Effector memory CD4-positive, alpha-beta T cell (primary cell): Measurements from ENCODE around the gene GNL2.

Experiments
- DNase-seq, 3 donors: peaks; one replicate each; pipeline ENCODE4 v3.0.0-alpha.2; 2020
- H3K27ac ChIP-seq: 2 replicates; pipeline ENCODE4 v1.7.0; 2013; ENCODE audit warnings: mild to moderate bottlenecking, low read length, moderate library complexity; ENCODE audit not compliant: insufficient read depth, poor library complexity, severe bottlenecking
- H3K27me3 ChIP-seq: replicated peaks from 2 replicates; pipeline ENCODE4 v1.7.0; 2013; ENCODE audit warnings: mild to moderate bottlenecking, low read length; ENCODE audit not compliant: insufficient read depth, control insufficient read depth, poor library complexity, severe bottlenecking
- H3K36me3 ChIP-seq: 2 replicates; pipeline ENCODE4 v1.7.0; 2013; ENCODE audit warnings: mild to moderate bottlenecking, low read length, moderate library complexity; ENCODE audit not compliant: control insufficient read depth, insufficient read depth
- H3K4me1 ChIP-seq: 2 replicates; pipeline ENCODE4 v1.7.0; 2013; ENCODE audit warnings: low read length, mild to moderate bottlenecking; ENCODE audit not compliant: control insufficient read depth, insufficient read depth, poor library complexity, severe bottlenecking
- H3K4me3 ChIP-seq: 2 replicates; pipeline ENCODE4 v1.7.0; 2013; ENCODE audit warnings: low read length, low read depth, mild to moderate bottlenecking; ENCODE audit not compliant: insufficient read depth, poor library complexity, severe bottlenecking
- H3K9me3 ChIP-seq: 2 replicates; pipeline ENCODE4 v1.7.0; 2013; ENCODE audit warnings: mild to moderate bottlenecking, low read length, moderate library complexity; ENCODE audit not compliant: control insufficient read depth

Gene GNL2

DNA sequence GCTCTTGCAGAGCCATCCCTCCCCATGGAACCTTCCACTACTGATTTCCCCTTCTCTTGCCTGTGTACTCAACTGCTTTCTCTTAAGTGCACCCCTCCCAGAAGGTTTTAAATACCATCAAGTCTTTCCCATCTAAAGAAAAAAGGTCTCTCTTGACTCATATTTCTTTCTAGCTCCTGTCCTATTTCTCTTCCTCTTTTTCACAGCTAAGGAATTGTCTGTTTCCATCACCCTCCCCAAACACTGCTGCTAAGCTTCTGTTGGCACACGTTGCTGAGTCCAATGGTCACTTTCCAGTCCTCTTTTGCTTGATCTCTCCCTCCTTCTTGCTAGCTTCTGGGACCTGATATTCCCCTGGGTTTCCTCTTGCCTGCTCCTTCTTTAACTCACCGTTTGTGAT lies 13.3 kb upstream of the GNL2 start:
- no peak overlapping the region for H3K27ac ChIP-seq
- H3K36me3 ChIP-seq = no peaks in the 10 kb centered on the region
- no peaks in the 10 kb centered on the region for H3K27me3 ChIP-seq
- no peak overlapping the region for H3K4me3 ChIP-seq
- no peaks in the 10 kb centered on the region for H3K4me1 ChIP-seq
- no peaks in the 10 kb centered on the region for H3K9me3 ChIP-seq
- no peak for DNase-seq

DNA sequence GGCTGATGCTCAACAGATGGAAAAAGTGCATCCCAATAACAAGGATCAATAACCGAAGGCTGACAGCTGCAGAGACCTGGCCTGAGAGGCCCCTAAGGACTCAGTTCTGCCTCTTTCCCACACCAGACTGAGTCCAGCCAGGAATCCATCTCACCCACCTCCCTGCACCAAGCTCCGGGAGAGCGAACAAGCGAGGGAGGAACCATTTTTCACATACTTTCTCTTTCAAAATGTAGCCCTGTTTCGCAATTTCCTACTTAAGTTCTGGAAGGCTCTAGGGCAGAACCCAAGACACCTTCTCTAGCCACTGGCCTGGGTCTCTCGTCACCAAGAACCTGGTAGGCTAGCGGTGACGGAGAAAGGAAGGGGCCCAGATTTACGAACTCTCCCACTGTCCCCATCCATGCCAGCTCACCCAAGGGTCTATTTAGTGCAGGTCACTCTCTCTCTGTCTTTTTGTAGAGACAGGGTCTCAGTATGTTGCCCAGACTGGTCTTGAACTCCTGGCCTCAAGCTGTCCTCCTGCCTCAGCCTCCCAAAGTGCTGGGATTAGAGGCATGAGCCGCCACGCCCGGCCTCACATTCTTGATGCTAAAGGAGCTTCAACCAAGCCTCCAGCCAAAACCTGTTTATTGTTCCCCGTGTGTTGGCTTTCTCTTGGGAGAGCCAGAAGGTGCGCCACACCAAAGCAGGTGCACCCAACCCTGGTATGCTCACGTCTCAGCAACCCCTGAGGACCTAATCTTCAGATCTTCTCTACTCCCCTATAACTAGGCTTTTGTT lies 10.9 kb upstream of the GNL2 start:
- Histone ChIP-seq H3K4me3 (no peak overlapping the region), H3K36me3 (no peaks in the 10 kb centered on the region), H3K27ac (no peak overlapping the region), H3K27me3 (peaks cover 4% of the 10 kb centered on the region), H3K9me3 (no peaks in the 10 kb centered on the region), H3K4me1 (no peaks in the 10 kb centered on the region)
- no peak for DNase-seq

DNA sequence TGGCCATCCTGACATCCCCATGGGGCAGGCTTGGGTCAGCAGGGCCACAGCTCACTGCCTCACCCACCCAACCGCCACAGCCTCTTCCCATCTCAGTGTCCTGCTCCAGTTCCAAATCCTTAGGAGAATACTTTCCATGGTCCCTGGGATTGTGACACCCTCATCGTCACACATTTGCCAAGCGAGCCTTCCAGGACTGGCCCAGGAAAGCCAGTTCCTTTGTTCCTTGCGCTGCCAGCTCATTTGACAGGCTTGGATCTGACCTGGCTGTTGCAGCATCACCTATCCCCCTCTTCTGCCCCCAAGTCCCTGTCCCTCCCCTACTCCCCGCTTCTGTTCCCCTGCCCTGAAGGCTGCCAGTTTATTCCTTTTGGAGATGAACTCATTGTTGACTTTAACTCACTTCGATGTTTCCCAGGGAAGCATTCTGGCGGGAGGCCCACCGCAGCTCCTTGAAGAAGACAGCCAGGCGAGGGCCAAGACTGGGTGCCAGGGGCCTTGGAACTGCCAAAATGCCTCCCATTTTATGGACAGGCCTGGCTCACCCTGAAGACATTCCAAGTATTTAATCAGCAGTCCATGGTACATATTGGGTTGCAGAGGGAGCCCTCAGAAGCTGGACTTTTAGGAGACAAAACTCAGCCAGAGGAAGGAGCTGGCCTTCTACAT lies 10.2 kb upstream of the GNL2 start:
- Histone ChIP-seq H3K4me1 (no peaks in the 10 kb centered on the region), H3K9me3 (no peaks in the 10 kb centered on the region), H3K4me3 (no peak overlapping the region), H3K27ac (no peak overlapping the region), H3K36me3 (no peaks in the 10 kb centered on the region), H3K27me3 (peaks cover 4% of the 10 kb centered on the region)
- no peak for DNase-seq

DNA sequence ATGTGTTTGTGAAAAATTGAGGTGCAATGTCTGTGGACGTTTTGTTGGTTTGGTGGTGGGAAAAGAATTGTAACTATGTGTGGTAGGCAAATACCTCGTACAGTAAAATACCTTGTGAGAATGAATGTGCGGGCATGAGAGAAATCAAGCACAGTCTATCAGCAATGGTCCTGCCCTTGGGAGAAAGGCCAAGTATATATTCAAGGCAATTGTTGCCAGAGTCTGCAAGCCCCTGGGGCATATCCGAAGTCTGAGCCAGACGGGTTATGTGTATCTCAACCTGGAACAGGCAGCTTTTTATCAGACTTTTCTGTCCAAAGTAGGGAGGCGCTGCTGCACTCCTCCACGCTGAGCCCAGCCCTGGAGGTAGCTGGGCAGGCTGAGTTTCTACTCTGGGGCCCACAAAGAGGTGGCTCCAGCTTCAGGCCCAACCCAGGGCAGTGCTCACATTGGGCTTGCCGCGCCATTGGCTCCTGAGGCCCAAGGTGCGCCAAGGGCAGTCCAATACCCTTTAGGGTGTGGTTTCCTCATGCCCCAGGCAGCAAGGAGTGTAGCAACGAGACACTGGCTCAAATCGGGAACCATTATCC lies 9.4 kb upstream of the GNL2 start:
- no peak for DNase-seq
- Histone ChIP-seq H3K27ac (no peak overlapping the region), H3K36me3 (no peaks in the 10 kb centered on the region), H3K4me3 (no peak overlapping the region), H3K9me3 (no peaks in the 10 kb centered on the region), H3K27me3 (peaks cover 4% of the 10 kb centered on the region), H3K4me1 (no peaks in the 10 kb centered on the region)

DNA sequence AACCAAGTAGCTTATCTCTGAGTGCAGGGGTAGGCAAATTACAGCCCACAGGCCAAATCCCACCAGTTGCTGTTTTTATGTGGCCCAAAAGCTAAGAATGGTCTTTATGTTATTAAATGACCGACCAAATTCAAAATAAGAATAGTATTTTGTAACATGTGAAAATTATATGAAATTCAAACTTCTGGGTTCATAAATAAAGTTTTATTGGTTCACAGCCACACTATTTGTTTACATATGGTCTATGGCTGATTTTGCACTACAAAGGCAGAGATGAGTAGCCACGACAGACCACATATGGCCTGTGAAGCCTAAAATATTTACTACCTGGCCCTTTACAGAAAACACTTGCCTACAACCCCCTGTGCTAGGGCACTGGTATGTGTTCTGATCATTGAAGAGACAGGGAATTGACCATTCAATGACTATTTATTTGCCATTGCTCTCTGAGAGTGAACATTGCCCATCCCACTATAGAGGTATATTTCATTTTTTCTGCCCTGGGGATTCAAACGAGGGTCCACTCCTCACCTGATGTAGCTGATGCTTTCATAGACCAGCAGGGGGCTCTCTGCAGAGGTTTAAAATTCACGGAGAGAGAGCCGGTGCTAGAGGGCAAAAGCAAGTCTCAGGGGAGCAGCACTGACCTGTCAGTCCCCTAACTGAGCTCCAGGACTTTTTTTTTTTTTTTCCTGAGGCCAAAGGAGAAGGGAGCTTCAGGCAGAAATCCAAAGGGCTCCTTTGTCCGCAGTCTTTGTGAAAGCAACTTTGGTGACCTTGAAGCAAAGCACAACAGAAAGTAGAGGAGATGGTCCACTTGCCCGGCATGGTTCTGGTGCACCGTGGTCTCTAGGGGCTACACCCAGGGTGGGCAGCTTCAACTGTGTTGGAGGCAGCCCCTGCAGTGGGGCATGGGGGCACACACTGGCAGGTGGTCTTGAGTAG lies 7.3 kb upstream of the GNL2 start:
- Histone ChIP-seq H3K27ac (no peak overlapping the region), H3K9me3 (no peaks in the 10 kb centered on the region), H3K27me3 (peaks cover 4% of the 10 kb centered on the region), H3K4me1 (no peaks in the 10 kb centered on the region), H3K4me3 (no peak overlapping the region), H3K36me3 (no peaks in the 10 kb centered on the region)
- peak in 2 of 3 donors; percentile 6 to 32 for DNase-seq

DNA sequence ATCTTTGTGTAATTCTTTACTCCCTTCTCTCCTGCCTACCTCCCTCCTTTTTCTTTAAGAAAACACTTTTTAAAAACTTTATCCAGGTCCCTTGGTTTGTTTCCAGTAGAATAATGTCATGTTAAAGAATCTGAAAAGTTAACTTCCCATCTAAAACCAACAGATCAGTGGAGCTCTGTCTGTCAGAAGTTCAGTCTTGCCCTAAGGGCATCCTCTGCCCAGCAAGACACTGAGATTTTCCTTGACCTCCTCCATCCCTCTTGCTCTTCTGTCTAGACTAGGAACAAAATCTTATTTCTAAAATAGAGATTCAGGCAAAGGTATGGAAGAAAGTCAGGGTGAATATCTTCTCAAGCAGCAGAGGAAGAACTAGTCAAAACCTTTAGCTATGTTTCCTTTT lies 5.7 kb upstream of the GNL2 start:
- no peak for DNase-seq
- H3K36me3 ChIP-seq = no peaks in the 10 kb centered on the region
- H3K4me1 ChIP-seq = no peaks in the 10 kb centered on the region
- H3K27ac ChIP-seq = no peak overlapping the region
- no peak overlapping the region for H3K4me3 ChIP-seq
- H3K27me3 ChIP-seq = peaks cover 4% of the 10 kb centered on the region
- no peaks in the 10 kb centered on the region for H3K9me3 ChIP-seq

DNA sequence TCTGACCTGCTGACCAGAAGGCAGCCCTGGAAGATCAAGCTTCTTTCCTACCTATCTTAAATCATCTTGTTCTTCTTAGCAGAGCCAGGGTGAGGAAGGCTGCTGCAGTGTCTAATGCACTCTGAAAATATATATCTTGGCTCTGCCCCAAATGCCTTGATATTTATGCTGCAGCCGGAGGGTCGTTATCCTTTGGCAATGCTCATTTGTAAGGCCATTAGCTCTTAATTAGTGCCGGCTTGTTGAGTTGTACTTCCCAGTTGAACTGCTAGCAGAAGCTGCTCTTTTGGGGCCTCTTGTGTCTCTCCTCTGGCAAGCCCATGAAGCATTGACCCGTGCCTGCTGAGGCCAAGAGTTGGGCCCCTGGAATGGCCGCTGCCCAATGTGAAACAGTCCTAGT lies 4.2 kb upstream of the GNL2 start:
- H3K4me3 ChIP-seq = no peak overlapping the region
- H3K27me3 ChIP-seq = peaks cover 4% of the 10 kb centered on the region
- no peak for DNase-seq
- no peaks in the 10 kb centered on the region for H3K9me3 ChIP-seq
- peaks cover 5% of the 10 kb centered on the region for H3K4me1 ChIP-seq
- H3K27ac ChIP-seq = no peak overlapping the region
- no peaks in the 10 kb centered on the region for H3K36me3 ChIP-seq

DNA sequence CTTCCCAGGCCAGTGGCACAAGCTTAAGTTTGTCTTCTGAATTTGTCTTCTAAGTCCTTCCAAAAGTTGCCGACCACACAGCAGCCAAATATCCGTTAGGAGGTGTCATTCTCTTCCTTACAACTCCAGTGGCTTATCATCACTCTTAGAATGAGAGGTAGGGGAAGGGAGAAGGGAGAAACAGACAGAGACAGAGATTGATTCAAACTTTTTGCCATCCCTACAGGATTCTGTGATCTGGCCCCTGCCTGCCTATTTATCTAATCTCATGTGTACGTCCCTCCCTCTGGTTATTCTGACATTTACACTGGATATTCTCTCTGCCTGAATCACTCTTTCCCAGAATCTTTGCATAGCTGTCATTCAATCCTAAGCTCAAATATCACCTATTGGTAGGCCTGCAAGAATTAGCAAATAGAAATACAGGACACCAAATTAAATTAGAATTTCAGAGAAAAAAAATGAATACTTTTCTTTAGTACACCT lies 488 bp upstream of the GNL2 start:
- Histone ChIP-seq H3K4me1 (peaks cover 14% of the 10 kb centered on the region), H3K27me3 (no peaks in the 10 kb centered on the region), H3K27ac (peak overlapping the region; percentile 89), H3K36me3 (peaks cover 12% of the 10 kb centered on the region), H3K4me3 (peak overlapping the region; percentile 97), H3K9me3 (no peaks in the 10 kb centered on the region)
- no peak for DNase-seq

DNA sequence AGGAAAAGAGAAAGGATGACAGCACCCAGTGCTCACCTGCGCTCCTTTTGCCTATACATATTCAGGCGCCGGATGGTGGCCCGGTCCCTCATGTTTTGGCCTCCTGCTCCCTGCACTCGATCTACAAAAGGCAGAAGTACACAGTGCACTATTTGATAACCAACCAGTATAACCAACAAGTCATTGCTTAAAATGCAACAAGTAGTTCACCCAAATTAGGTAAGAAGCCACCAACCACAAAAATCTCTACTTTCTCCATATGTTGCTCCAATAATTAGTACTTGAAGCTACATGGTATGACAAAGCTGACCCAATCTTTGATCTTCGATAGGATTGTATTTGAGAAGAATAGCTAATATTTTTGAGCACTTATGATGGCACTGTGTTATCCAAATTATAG lies 2.0 kb downstream of the GNL2 start:
- Histone ChIP-seq H3K36me3 (peaks cover 30% of the 10 kb centered on the region), H3K4me1 (peaks cover 14% of the 10 kb centered on the region), H3K27me3 (no peaks in the 10 kb centered on the region), H3K4me3 (no peak overlapping the region), H3K27ac (no peak overlapping the region), H3K9me3 (no peaks in the 10 kb centered on the region)
- no peak for DNase-seq
